H9 (cell line): ENCODE measurements around the gene GSTP1. TPM values are rescaled to one million over a fixed set of nuclear protein-coding genes. Genes with fewer than 3 reads are reported as not detected.
"Not testable (repeated sequence)": the region's sequence is repeated elsewhere in the genome, so short reads cannot be mapped to it uniquely, and the experiment has no call there.

Source experiments
- DNase-seq: peaks from one replicate; pipeline ENCODE4 v3.0.0-alpha.2; 2017
- H2AFZ ChIP-seq: one replicate; pipeline ENCODE4 v1.6.1; 2013; ENCODE audit warnings: mild to moderate bottlenecking, low read length, control low read depth, moderate library complexity
- H2AK5ac ChIP-seq: 2 replicates; pipeline ENCODE4 v1.6.1; 2013; ENCODE audit warnings: low read length, control low read depth, mixed read lengths; ENCODE audit not compliant: insufficient read length
- H2BK120ac ChIP-seq: one replicate; pipeline ENCODE4 v1.6.1; 2013; ENCODE audit warnings: low read depth, mild to moderate bottlenecking, low read length, control low read depth, inconsistent platforms; ENCODE audit not compliant: poor library complexity, severe bottlenecking
- H2BK12ac ChIP-seq: 2 replicates; pipeline ENCODE4 v1.6.1; 2013; ENCODE audit warnings: low read length, control low read depth, mixed read lengths, low read depth; ENCODE audit not compliant: insufficient read length
- H2BK15ac ChIP-seq: 2 replicates; pipeline ENCODE4 v1.6.1; 2013; ENCODE audit warnings: low read depth, low read length, control low read depth
- H2BK20ac ChIP-seq: one replicate; pipeline ENCODE4 v1.6.1; 2013; ENCODE audit warnings: low read depth, mild to moderate bottlenecking, low read length, control low read depth, inconsistent platforms; ENCODE audit not compliant: poor library complexity, severe bottlenecking
- H2BK5ac ChIP-seq: 2 replicates; pipeline ENCODE4 v1.6.1; 2013; ENCODE audit warnings: low read length, control low read depth, mixed read lengths; ENCODE audit not compliant: insufficient read length
- H3K14ac ChIP-seq: 2 replicates; pipeline ENCODE4 v1.6.1; 2013; ENCODE audit warnings: low read length, control low read depth; ENCODE audit not compliant: insufficient read depth
- H3K18ac ChIP-seq: 2 replicates; pipeline ENCODE4 v1.6.1; 2013; ENCODE audit warnings: low read depth, mild to moderate bottlenecking, mixed read lengths, low read length, control low read depth; ENCODE audit not compliant: insufficient read length
- H3K23ac ChIP-seq: 2 replicates; pipeline ENCODE4 v1.6.1; 2013; ENCODE audit warnings: low read length, control low read depth, mixed read lengths, low read depth; ENCODE audit not compliant: insufficient read length
- H3K23me2 ChIP-seq: 2 replicates; pipeline ENCODE4 v1.6.1; 2013; ENCODE audit warnings: low read depth, mild to moderate bottlenecking, mixed read lengths, low read length, control low read depth; ENCODE audit not compliant: insufficient read length, poor library complexity, severe bottlenecking
- H3K27ac ChIP-seq: 2 replicates; pipeline ENCODE4 v1.5.1; 2013; ENCODE audit warnings: low read length, control low read depth, mixed read lengths, low read depth; ENCODE audit not compliant: insufficient read length
- H3K27me3 ChIP-seq: 2 replicates; pipeline ENCODE4 v1.6.1; 2013; ENCODE audit warnings: low read length, control low read depth, inconsistent platforms; ENCODE audit not compliant: insufficient read depth
- H3K4ac ChIP-seq: 2 replicates; pipeline ENCODE4 v1.6.1; 2013; ENCODE audit warnings: low read depth, mild to moderate bottlenecking, control low read depth, inconsistent platforms, low read length, moderate library complexity
- H3K4me1 ChIP-seq: 2 replicates; pipeline ENCODE4 v1.6.1; 2013; ENCODE audit warnings: low read length, control low read depth, inconsistent platforms; ENCODE audit not compliant: insufficient read depth
- H3K4me2 ChIP-seq: 2 replicates; pipeline ENCODE4 v1.6.1; 2013; ENCODE audit warnings: low read length, control low read depth, mixed read lengths; ENCODE audit not compliant: insufficient read length, insufficient read depth
- H3K56ac ChIP-seq: 2 replicates; pipeline ENCODE4 v1.6.1; 2013; ENCODE audit warnings: low read depth, mild to moderate bottlenecking, mixed read lengths, low read length, control low read depth; ENCODE audit not compliant: insufficient read length
- H3K79me1 ChIP-seq: 2 replicates; pipeline ENCODE4 v1.6.1; 2013; ENCODE audit warnings: low read depth, mild to moderate bottlenecking, moderate library complexity, low read length, control low read depth, inconsistent platforms; ENCODE audit not compliant: insufficient read depth, poor library complexity, severe bottlenecking
- H3K79me2 ChIP-seq: 2 replicates; pipeline ENCODE4 v1.6.1; 2013; ENCODE audit warnings: low read length, control low read depth, inconsistent platforms; ENCODE audit not compliant: insufficient read depth
- H3K9ac ChIP-seq: 2 replicates; pipeline ENCODE4 v1.6.1; 2013; ENCODE audit warnings: low read length, control low read depth, mixed read lengths; ENCODE audit not compliant: insufficient read length; ENCODE audit errors: extremely low read depth
- H3K9me3 ChIP-seq: one replicate; pipeline ENCODE4 v1.6.1; 2013; ENCODE audit warnings: low read depth, low read length, inconsistent platforms; ENCODE audit not compliant: control insufficient read depth
- H3T11ph ChIP-seq: one replicate; pipeline ENCODE4 v1.6.1; 2013; ENCODE audit warnings: mild to moderate bottlenecking, low read length, control low read depth, inconsistent platforms
- H4K20me1 ChIP-seq: one replicate; pipeline ENCODE4 v1.6.1; 2013; ENCODE audit not compliant: control insufficient read depth, insufficient read length, insufficient read depth
- H4K5ac ChIP-seq: 2 replicates; pipeline ENCODE4 v1.6.1; 2013; ENCODE audit warnings: low read depth, mild to moderate bottlenecking, mixed read lengths, low read length, control low read depth; ENCODE audit not compliant: insufficient read length
- H4K8ac ChIP-seq: replicated peaks from 2 replicates; pipeline ENCODE4 v1.6.1; 2013; ENCODE audit warnings: low read length, control low read depth, mixed read lengths, low read depth; ENCODE audit not compliant: insufficient read length
- H4K91ac ChIP-seq: 2 replicates; pipeline ENCODE4 v1.6.1; 2013; ENCODE audit warnings: low read depth, mild to moderate bottlenecking, moderate library complexity, mixed read lengths, low read length, control low read depth; ENCODE audit not compliant: insufficient read length
- H3K27ac Mint-ChIP-seq, 3 experiments: 2 replicates in 2 of 3; 3 replicates in 1 of 3; pipeline ENCODE4 v1.8.0; 2020 to 2021; ENCODE audit warnings: mixed read lengths in 3 of 3, mild to moderate bottlenecking in 1 of 3, moderate library complexity in 1 of 3
- H3K27me3 Mint-ChIP-seq: 2 replicates; pipeline ENCODE4 v1.8.0; 2021; ENCODE audit warnings: low read depth, mild to moderate bottlenecking, moderate library complexity, mixed read lengths
- H3K36me3 Mint-ChIP-seq, 3 experiments: 2 replicates in 2 of 3; 3 replicates in 1 of 3; pipeline ENCODE4 v1.8.0; 2020 to 2021; ENCODE audit warnings: low read depth in 3 of 3, mixed read lengths in 3 of 3; ENCODE audit not compliant: insufficient read depth in 1 of 3
- H3K4me1 Mint-ChIP-seq, 2 experiments: 2 replicates each; pipeline ENCODE4 v1.8.0; 2020; ENCODE audit warnings: mixed read lengths in 2 of 2
- H3K4me3 Mint-ChIP-seq, 2 experiments: 2 replicates in 1 of 2; 3 replicates in 1 of 2; pipeline ENCODE4 v1.8.0; 2020 to 2021; ENCODE audit warnings: mild to moderate bottlenecking in 2 of 2, mixed read lengths in 2 of 2, moderate library complexity in 1 of 2
- H3K9me3 Mint-ChIP-seq, 2 experiments: 2 replicates in 1 of 2; 3 replicates in 1 of 2; pipeline ENCODE4 v1.8.0; 2020; ENCODE audit warnings: mild to moderate bottlenecking in 2 of 2, mixed read lengths in 2 of 2, moderate library complexity in 1 of 2
- WGBS: extraction: QIAGEN DNeasy Blood & Tissue Kit; methylation state at CpG from one replicate; pipeline ENCODE4 v1.1.7; 2013; ENCODE audit warnings: missing lambda C conversion rate, low lambda C conversion rate, mixed read lengths; ENCODE audit not compliant: insufficient read length; ENCODE audit errors: extremely low coverage; 5-methylcytosine and 5-hydroxymethylcytosine counted together
- total RNA-seq: library from RNA; stranded (reverse); gene quantifications from 2 replicates; pipeline ENCODE4 v1.2.1, GENCODE V29; 2021

Gene GSTP1
- total RNA-seq, 1 experiment from 2014 or later = 1,469 TPM

GRCh38 chr11:67597963-67598362 is 14.4 kb downstream of the GSTP1 start:
- not testable (repeated sequence) for H3T11ph ChIP-seq, H2AK5ac ChIP-seq, H3K9ac ChIP-seq, H3K4me2 ChIP-seq, H3K4me1 ChIP-seq, H3K23ac ChIP-seq, H4K91ac ChIP-seq, H3K4me3 Mint-ChIP-seq, H3K18ac ChIP-seq, H3K79me1 ChIP-seq, H2BK12ac ChIP-seq, H3K79me2 ChIP-seq, H4K8ac ChIP-seq, H2AFZ ChIP-seq, H3K9me3 ChIP-seq, H3K56ac ChIP-seq, H4K5ac ChIP-seq, H3K27ac Mint-ChIP-seq, H2BK5ac ChIP-seq, H3K27ac ChIP-seq, DNase-seq, H3K4ac ChIP-seq, H3K14ac ChIP-seq, H3K27me3 Mint-ChIP-seq, H2BK20ac ChIP-seq, H3K23me2 ChIP-seq, H3K27me3 ChIP-seq, H4K20me1 ChIP-seq, H2BK15ac ChIP-seq, H2BK120ac ChIP-seq
- H3K9me3 Mint-ChIP-seq = peaks cover 23 to 29% of the 10 kb centered on the region in 2 experiments
- peaks cover 15 to 23% of the 10 kb centered on the region in 2 experiments for H3K4me1 Mint-ChIP-seq
- no CpG with 5 or more reads among the region's 26 CpGs for WGBS
- H3K36me3 Mint-ChIP-seq = peaks cover 2 to 20% (median 3%) of the 10 kb centered on the region in 3 experiments; a peak in 4 of 7 replicates
